Esophagus squamous epithelium (tissue), 4 donors: ENCODE results near the gene CBLB.

Experiments used
- POLR2A ChIP-seq, 4 donors: fragments of 450-650 bp; IDR thresholded peaks; one replicate each; pipeline ENCODE4 v1.6.1; 2017; ENCODE audit warnings: antibody characterized with exemption in 4 of 4, mild to moderate bottlenecking in 4 of 4, moderate library complexity in 3 of 4
- TF ChIP-seq, protein P1 (sequence below), 6 experiments: fragments of 450-650 bp in 4 of 6; fragments of 200-600 bp in 2 of 6; sonication (generic) in 2 of 6; IDR thresholded peaks; one replicate each; pipeline ENCODE4 v1.5.1; 2016 to 2019; ENCODE audit warnings: antibody characterized with exemption in 6 of 6, mild to moderate bottlenecking in 4 of 6, moderate library complexity in 4 of 6

GRCh38 chr3:105791919-105792786 lies 76.7 kb downstream of the CBLB start:
- TF ChIP-seq, protein P1, sequence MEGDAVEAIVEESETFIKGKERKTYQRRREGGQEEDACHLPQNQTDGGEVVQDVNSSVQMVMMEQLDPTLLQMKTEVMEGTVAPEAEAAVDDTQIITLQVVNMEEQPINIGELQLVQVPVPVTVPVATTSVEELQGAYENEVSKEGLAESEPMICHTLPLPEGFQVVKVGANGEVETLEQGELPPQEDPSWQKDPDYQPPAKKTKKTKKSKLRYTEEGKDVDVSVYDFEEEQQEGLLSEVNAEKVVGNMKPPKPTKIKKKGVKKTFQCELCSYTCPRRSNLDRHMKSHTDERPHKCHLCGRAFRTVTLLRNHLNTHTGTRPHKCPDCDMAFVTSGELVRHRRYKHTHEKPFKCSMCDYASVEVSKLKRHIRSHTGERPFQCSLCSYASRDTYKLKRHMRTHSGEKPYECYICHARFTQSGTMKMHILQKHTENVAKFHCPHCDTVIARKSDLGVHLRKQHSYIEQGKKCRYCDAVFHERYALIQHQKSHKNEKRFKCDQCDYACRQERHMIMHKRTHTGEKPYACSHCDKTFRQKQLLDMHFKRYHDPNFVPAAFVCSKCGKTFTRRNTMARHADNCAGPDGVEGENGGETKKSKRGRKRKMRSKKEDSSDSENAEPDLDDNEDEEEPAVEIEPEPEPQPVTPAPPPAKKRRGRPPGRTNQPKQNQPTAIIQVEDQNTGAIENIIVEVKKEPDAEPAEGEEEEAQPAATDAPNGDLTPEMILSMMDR (IDR thresholded peaks at IDR 0.05), result no peak
- TF ChIP-seq POLR2A (IDR thresholded peaks at IDR 0.05), result no peak
